K562 (cell line): Measurements from ENCODE around the gene TRIM24. TPM values are rescaled to one million over a fixed set of nuclear protein-coding genes. Genes with fewer than 3 reads are reported as not detected.

Experiments used
- ATAC-seq: fragments of 200-7000 bp; cut with Tn5 transposase; 3 replicates; pipeline ENCODE4 v1.9.1; 2020; ENCODE audit warnings: moderate library complexity
- Bru-seq: library from RNA; stranded (reverse); fragments of 400-500 nt; gene quantifications from one replicate; lab custom pipeline; 2021; lab: Mats Ljungman, UMichigan
- BruChase-seq, 2 experiments: library from RNA; stranded (reverse); fragments of 400-500 nt; gene quantifications; one replicate each; lab custom pipeline; 2021; lab: Mats Ljungman, UMichigan
- BruUV-seq: library from RNA; stranded (reverse); fragments of 400-500 nt; replicated peaks from 2 replicates; lab custom pipeline; 2021; lab: Mats Ljungman, UMichigan
- CTCF ChIA-PET: fragments of 300-600 bp; formaldehyde crosslinking; extraction: SDS; loops from one replicate; lab custom pipeline; 2021; ENCODE audit warnings: low intra/inter-chr PET ratio; lab: Yijun Ruan, JAX
- POLR2A ChIA-PET: fragments of 300-600, 350-650 bp; sonication (Branson Sonifier 250); formaldehyde crosslinking; extraction: SDS; loops from one replicate; lab custom pipeline; 2021; ENCODE audit warnings: antibody characterized with exemption, inconsistent platforms; lab: Yijun Ruan, JAX
- DNase-seq, 4 experiments: peaks; one replicate each; pipeline versions ENCODE4 v3.0.0 to v3.0.0-alpha.2; 2011 to 2018; ENCODE audit warnings: low spot score in 3 of 4, mixed read lengths in 3 of 4; ENCODE audit errors: extremely low read depth in 1 of 4
- FAIRE-seq: peaks from 2 replicates; lab custom pipeline; 2011; peaks lifted over from hg19 to GRCh38; lab: Jason Lieb, UNC
- H2AFZ ChIP-seq: 2 replicates; pipeline ENCODE4 v1.6.0; 2011; ENCODE audit warnings: low read depth, low read length, control low read depth, inconsistent platforms
- H3K27ac ChIP-seq: fragments of 200-600 bp; 3 replicates; pipeline ENCODE4 v1.8.0; 2011; ENCODE audit warnings: low read depth, mild to moderate bottlenecking, control low read depth, inconsistent platforms, low read length, moderate library complexity, mixed read lengths; ENCODE audit errors: extremely low read depth
- H3K27me3 ChIP-seq, 2 experiments: fragments of 300-600 bp in 1 of 2; 2 replicates in 1 of 2; 3 replicates in 1 of 2; pipeline versions ENCODE4 v1.6.0 to v1.8.0; 2011; ENCODE audit warnings: inconsistent platforms in 2 of 2, low read length in 2 of 2, mild to moderate bottlenecking in 1 of 2, mixed read lengths in 1 of 2, moderate library complexity in 1 of 2; ENCODE audit not compliant: control insufficient read depth in 2 of 2, insufficient read depth in 2 of 2
- H3K36me3 ChIP-seq: fragments of 300-600 bp; 3 replicates; pipeline ENCODE4 v1.8.0; 2011; ENCODE audit warnings: mild to moderate bottlenecking, low read length, inconsistent platforms; ENCODE audit not compliant: control insufficient read depth, insufficient read depth
- H3K4me1 ChIP-seq, 2 experiments: fragments of 200-600 bp in 1 of 2; replicated peaks in 1 of 2; 2 replicates in 1 of 2; 3 replicates in 1 of 2; pipeline versions ENCODE4 v1.5.1 to v1.8.0; 2011; ENCODE audit warnings: inconsistent platforms in 2 of 2, low read length in 2 of 2, mild to moderate bottlenecking in 1 of 2, mixed read lengths in 1 of 2, moderate library complexity in 1 of 2; ENCODE audit not compliant: control insufficient read depth in 2 of 2, insufficient read depth in 2 of 2
- H3K4me2 ChIP-seq: 2 replicates; pipeline ENCODE4 v1.6.1; 2011; ENCODE audit warnings: low read length, control low read depth, inconsistent platforms, mixed read lengths; ENCODE audit not compliant: insufficient read depth
- H3K4me3 ChIP-seq: fragments of 200-600 bp; sonication (generic), shearing (Covaris generic); 2 replicates; pipeline ENCODE4 v1.5.1; 2016; ENCODE audit warnings: control low read depth, inconsistent platforms
- H3K79me2 ChIP-seq: fragments of 200-600 bp; 3 replicates; pipeline ENCODE4 v1.8.0; 2011; ENCODE audit warnings: low read length, inconsistent platforms; ENCODE audit not compliant: control insufficient read depth, insufficient read depth
- H3K9ac ChIP-seq, 2 experiments: 2 replicates each; pipeline versions ENCODE4 v1.6.0 to v1.6.1; 2011; ENCODE audit warnings: low read depth in 2 of 2, low read length in 2 of 2, control low read depth in 1 of 2, inconsistent platforms in 1 of 2, mild to moderate bottlenecking in 1 of 2, mixed read lengths in 1 of 2; ENCODE audit not compliant: insufficient read depth in 1 of 2
- H3K9me1 ChIP-seq: one replicate; pipeline ENCODE4 v1.6.0; 2011; ENCODE audit warnings: inconsistent platforms, mild to moderate bottlenecking, low read length, moderate library complexity; ENCODE audit not compliant: control insufficient read depth, insufficient read depth
- H3K9me3 ChIP-seq: replicated peaks from 2 replicates; pipeline ENCODE4 v1.5.1; 2011; ENCODE audit warnings: low read depth, low read length, inconsistent platforms; ENCODE audit not compliant: control insufficient read depth, insufficient read depth
- H4K20me1 ChIP-seq: replicated peaks from 2 replicates; pipeline ENCODE4 v1.6.1; 2011; ENCODE audit warnings: low read length, inconsistent platforms, mixed read lengths; ENCODE audit not compliant: control insufficient read depth, insufficient read depth
- ATF6 ChIP-seq: sonication (generic); formaldehyde crosslinking; IDR thresholded peaks from 2 replicates; pipeline ENCODE4 v1.4.0; 2020; ENCODE audit warnings: mild to moderate bottlenecking, missing genetic modification reagents
- KLF1 ChIP-seq: fragments of 450-650 bp; IDR thresholded peaks from 2 replicates; pipeline ENCODE4 v1.6.1; 2016; ENCODE audit warnings: missing genetic modification characterization, missing compliant biosample characterization
- RBM14 ChIP-seq: fragments of 200-400 bp; formaldehyde crosslinking; IDR thresholded peaks from 2 replicates; pipeline ENCODE4 v1.6.1; 2018; ENCODE audit warnings: low read depth, mild to moderate bottlenecking, low read length, moderate library complexity, borderline replicate concordance; ENCODE audit not compliant: insufficient read depth
- SIN3B ChIP-seq: fragments of 450-650 bp; IDR thresholded peaks from 2 replicates; pipeline ENCODE4 v1.6.1; 2017; ENCODE audit warnings: low read depth, mild to moderate bottlenecking, moderate library complexity
- ZBTB2 ChIP-seq: fragments of 450-650 bp; IDR thresholded peaks from 2 replicates; pipeline ENCODE4 v1.6.1; 2016; ENCODE audit warnings: antibody characterized with exemption
- ZBTB9 ChIP-seq: fragments of 450-650 bp; formaldehyde crosslinking; IDR thresholded peaks from 2 replicates; pipeline ENCODE4 v1.4.0; 2020; ENCODE audit warnings: mild to moderate bottlenecking, moderate library complexity
- ZNF143 ChIP-seq: sonication (generic); formaldehyde crosslinking; IDR thresholded peaks from 2 replicates; pipeline ENCODE4 v1.9.0; 2022; ENCODE audit warnings: mild to moderate bottlenecking, missing genetic modification reagents
- ZNF740 ChIP-seq, 3 experiments: fragments of 200-800 bp in 1 of 3; sonication (Bioruptor generic) in 1 of 3; sonication (generic) in 1 of 3; formaldehyde crosslinking in 1 of 3; IDR thresholded peaks; 2 replicates each; pipeline versions ENCODE4 v1.6.1 to v1.8.0; 2016 to 2022; ENCODE audit warnings: mild to moderate bottlenecking in 2 of 3, missing compliant biosample characterization in 2 of 3, missing genetic modification characterization in 2 of 3, missing genetic modification reagents in 1 of 3
- ZSCAN32 ChIP-seq: fragments of 450-650 bp; formaldehyde crosslinking; IDR thresholded peaks from 2 replicates; pipeline ENCODE4 v1.4.0; 2020; ENCODE audit warnings: mild to moderate bottlenecking, moderate library complexity
- WGBS: fragments of 100-300 bp; shearing (Covaris generic); methylation state at CpG from one replicate; pipeline ENCODE4 v1.1.6; 2016; ENCODE audit warnings: low coverage, mixed read lengths; ENCODE audit not compliant: insufficient coverage; ENCODE audit errors: missing lambda C conversion rate; 5-methylcytosine and 5-hydroxymethylcytosine counted together
- in situ Hi-C: fragments of 300-500 bp; cut with MboI; formaldehyde crosslinking; loops from 4 replicates; pipeline ENCODE4 v1.15.0; 2018; ENCODE audit warnings: inconsistent platforms, mixed read lengths
- intact Hi-C: fragments of 100-400 bp; cut with micrococcal nuclease; formaldehyde crosslinking; loops from 2 replicates; pipeline ENCODE4 v1.14.2; 2022
- long read RNA-seq, 3 experiments: library from polyadenylated mRNA in 2 of 3; library from RNA in 1 of 3; unstranded in 2 of 3; stranded (forward) in 1 of 3; transcript quantifications; one replicate each; pipeline ENCODE4 v2.0.0, GENCODE V29; 2019 to 2022
- polyA minus RNA-seq, 3 experiments: library from RNA; depleted of rRNA, polyadenylated mRNA; stranded (reverse); fragments of >200 nt; gene quantifications; 2 replicates each; pipeline ENCODE4 v1.2.3, GENCODE V29; 2011
- polyA plus RNA-seq, 8 experiments: library from polyadenylated mRNA; depleted of rRNA in 4 of 8; stranded (reverse) in 5 of 8; unstranded in 3 of 8; fragments of >200 nt; fragmentation: Nextera tagmentation in 2 of 8; fragmentation: Illumina TruSeq in 1 of 8; extraction: Ambion mirVana in 2 of 8; extraction: Trizol in 1 of 8; gene quantifications; 2 replicates each; pipeline versions ENCODE4 v1.2.1 to v1.2.3, GENCODE V29; 2011 to 2014; ENCODE audit warnings: inconsistent platforms in 1 of 8, missing spikeins in 1 of 8
- total RNA-seq, 7 experiments: library from RNA; depleted of rRNA in 6 of 7; stranded (reverse); fragments of >200 nt in 6 of 7; fragmentation: Illumina TruSeq in 2 of 7; extraction: Trizol in 2 of 7; gene quantifications; 2 replicates each; pipeline versions ENCODE4 v1.2.1 to v1.2.3, GENCODE V29; 2011 to 2021; ENCODE audit warnings: low replicate concordance in 1 of 7

The TRIM24 gene
- total RNA-seq (2011; cell fraction: chromatin; rRNA removed; ENCODE audit: low replicate concordance), result 47.4 and 128 TPM in 2 replicates
- total RNA-seq (2011; cell fraction: nucleolus; rRNA removed), result 23.3 and 24.7 TPM in 2 replicates
- total RNA-seq (2011; cell fraction: nucleoplasm; rRNA removed), result 54.0 and 95.2 TPM in 2 replicates
- total RNA-seq (2014; rRNA removed) (33.3 and 37.1 TPM in 2 replicates), total RNA-seq (2014; rRNA removed; fragmentation: Illumina TruSeq; extraction: Trizol) (40.2 and 46.5 TPM in 2 replicates), total RNA-seq (2015; rRNA removed; fragmentation: Illumina TruSeq; extraction: Trizol) (52.4 and 56.4 TPM in 2 replicates), total RNA-seq (2021) (55.8 and 62.8 TPM in 2 replicates), polyA plus RNA-seq (2011; rRNA removed) (61.7 and 66.9 TPM in 2 replicates), polyA plus RNA-seq (2014; fragmentation: Illumina TruSeq; extraction: Trizol) (61.5 and 74.0 TPM in 2 replicates), polyA plus RNA-seq (2014; fragmentation: Nextera tagmentation; extraction: Ambion mirVana) (10 to 100 TPM; 13.4 to 15.1 TPM), polyA plus RNA-seq (2014; rRNA removed) (40.2 and 41.7 TPM in 2 replicates), polyA minus RNA-seq (2011; rRNA and poly(A)+ RNA removed) (101 and 125 TPM in 2 replicates), Bru-seq, nascent RNA (percentile 93 among the genes with signal in this experiment), BruChase-seq, experiment 1, labeled RNA remaining after a 2-hour chase (percentile 93 among the genes with signal in this experiment), BruChase-seq, experiment 2, labeled RNA remaining after a 6-hour chase (percentile 91 among the genes with signal in this experiment)
- 28.4 and 38.1 TPM in 2 replicates for polyA plus RNA-seq (2011; cell fraction: cytosol; rRNA removed)
- polyA plus RNA-seq (2011; cell fraction: nucleus; rRNA removed), result 36.0 and 50.5 TPM in 2 replicates
- polyA plus RNA-seq (2012), result 40.9 and 42.4 TPM in 2 replicates
- 40.7 and 48.4 TPM in 2 replicates for polyA minus RNA-seq (2011; cell fraction: cytosol; rRNA and poly(A)+ RNA removed)
- polyA minus RNA-seq (2011; cell fraction: nucleus; rRNA and poly(A)+ RNA removed), result 36.4 and 60.5 TPM in 2 replicates
- long read RNA-seq, experiment 1, full-length matches to known transcripts, result 13 of 155 reads
- long read RNA-seq, experiment 1, partial matches to known transcripts, result 122 of 155 reads
- long read RNA-seq, experiment 1, other reads (novel, unspliced or antisense), result 20 of 155 reads
- long read RNA-seq, experiment 2, full-length matches to known transcripts, result 14 of 70 reads
- long read RNA-seq, experiment 2, partial matches to known transcripts, result 45 of 70 reads
- long read RNA-seq, experiment 2, other reads (novel, unspliced or antisense), result 11 of 70 reads
- long read RNA-seq, experiment 3, partial matches to known transcripts, result 5 of 6 reads
- long read RNA-seq, experiment 3, other reads (novel, unspliced or antisense), result 0 of 6 reads

- WGBS, result under 1% methylated on average over 28 of the region's 59 CpGs
- BruUV-seq, result no TSS peak
- FAIRE-seq, result no peak
- Histone ChIP-seq H3K27me3 (no peaks in the 10 kb centered on the region), H3K4me3 (peak within 1 kb of the TSS; percentile 60), H3K4me1 (peaks cover 0 to 20% of the 10 kb centered on the region in 2 experiments; a peak in 3 of 5 replicates), H4K20me1 (peaks cover 3% of the 10 kb centered on the region; the same call in 1 of the 2 replicates), H3K9me3 (peaks cover 6% of the 10 kb centered on the region; the same call in 1 of the 2 replicates), H3K27ac (peak within 1 kb of the TSS; percentile 96), H3K9ac (peak within 1 kb of the TSS; percentile 90 to 99), H3K9me1 (no peaks in the 10 kb centered on the region), H2AFZ (peak within 1 kb of the TSS; percentile 99), H3K79me2 (peaks cover 48% of the 10 kb centered on the region), H3K4me2 (peak within 1 kb of the TSS; percentile 96), H3K36me3 (peaks cover 14% of the 10 kb centered on the region; the same call in 2 of the 3 replicates)
- intact Hi-C loops, result loop anchor here (5.0 kb wide), 1 partner anchor 203 kb away; no protein-coding TSS in a partner anchor
- ChIA-PET POLR2A (interaction anchor here (0.5 to 4.6 kb wide), 5 partner anchors 10 to 68 kb away, joined by 3 to 30 read pairs (median 3); no protein-coding TSS in a partner anchor), CTCF (no interaction called here)
- peak; percentile 88; the same call in 2 of the 3 replicates for ATAC-seq
- DNase-seq, result no peak
- in situ Hi-C loops, result no loop called here
- 0 out of 2 replicates have a peak, but pooled peaks have one; percentile 26 for TF ChIP-seq ZNF143 (CRISPR knock-in tag)
- 0 out of 2 replicates have a peak, but pooled peaks have one; percentile 51 for TF ChIP-seq ATF6 (CRISPR knock-in tag)
- peak; percentile 88 for TF ChIP-seq KLF1 (tag)
- no peak for TF ChIP-seq ZBTB9
- TF ChIP-seq ZNF740 (CRISPR knock-in tag; IDR thresholded peaks at IDR 0.05), result peak; percentile 73; the same call in 1 of the 2 replicates
- no peak for TF ChIP-seq ZNF740 (tag; IDR thresholded peaks at IDR 0.05)
- peak; percentile 58 for TF ChIP-seq SIN3B
- TF ChIP-seq ZSCAN32 (CRISPR knock-in tag), result no peak
- no peak for TF ChIP-seq RBM14
- peak; percentile 84 for TF ChIP-seq ZBTB2
These were observed at the start of gene TRIM24 for GRCh38 chr7:138460176-138460648. TSS of gene TRIM24 (plus strand) at chr7:138460259. CDS start at chr7:138460549, 290 bp downstream.
